PC-3 (cell line): ENCODE data around the gene NCCRP1. TPM values are rescaled to one million over a fixed set of nuclear protein-coding genes. Genes with fewer than 3 reads are reported as not detected.
A peak's percentile ranks its signal among the peaks of the same experiment; 100 is the strongest.

Experiments
- ATAC-seq: fragments of 200-7000 bp; cut with Tn5 transposase; 2 replicates; pipeline ENCODE4 v1.9.1; 2020; ENCODE audit warnings: mild to moderate bottlenecking, moderate library complexity
- BruUV-seq: library from RNA; stranded (reverse); fragments of 400-500 nt; replicated peaks from 2 replicates; lab custom pipeline; 2021; lab: Mats Ljungman, UMichigan
- CTCF ChIA-PET: fragments of 300-600 bp; sonication (Branson Sonifier 250); formaldehyde crosslinking; loops from one replicate; lab custom pipeline; 2022; ENCODE audit warnings: antibody characterized with exemption; lab: Charles Lee
- POLR2A ChIA-PET: fragments of 300-600 bp; sonication (Branson Sonifier 250); formaldehyde crosslinking; loops from one replicate; lab custom pipeline; 2022; ENCODE audit warnings: antibody characterized with exemption; ENCODE audit not compliant: unreplicated experiment; lab: Charles Lee
- DNase-seq: peaks from one replicate; pipeline ENCODE4 v3.0.0-alpha.2; 2015
- H2AFZ ChIP-seq: fragments of 300-600 bp; sonication (generic); 2 replicates; pipeline ENCODE4 v1.6.0; 2016; ENCODE audit warnings: antibody characterized with exemption, low read length
- H3F3A ChIP-seq: fragments of 300-600 bp; sonication (generic); one replicate; pipeline ENCODE4 v1.6.0; 2017; ENCODE audit warnings: antibody characterized with exemption, low read length, control low read depth, mild to moderate bottlenecking; ENCODE audit not compliant: unreplicated experiment
- H3K27ac ChIP-seq: fragments of 300-600 bp; sonication (generic); 2 replicates; pipeline ENCODE4 v1.5.1; 2016; ENCODE audit warnings: mild to moderate bottlenecking, low read length
- H3K27me3 ChIP-seq: fragments of 300-600 bp; sonication (generic); 2 replicates; pipeline ENCODE4 v1.6.1; 2016; ENCODE audit warnings: low read length, mixed read lengths
- H3K36me3 ChIP-seq: fragments of 300-600 bp; sonication (generic); 2 replicates; pipeline ENCODE4 v1.6.1; 2016; ENCODE audit warnings: low read depth, mixed run types, low read length, mixed read lengths
- H3K4me1 ChIP-seq: fragments of 300-600 bp; sonication (generic); 2 replicates; pipeline ENCODE4 v1.5.1; 2016; ENCODE audit warnings: low read length; ENCODE audit not compliant: insufficient read depth
- H3K4me2 ChIP-seq: fragments of 300-600 bp; sonication (generic); 2 replicates; pipeline ENCODE4 v1.6.0; 2016; ENCODE audit warnings: low read length
- H3K4me3 ChIP-seq: fragments of 300-600 bp; sonication (generic); 2 replicates; pipeline ENCODE4 v1.5.1; 2016; ENCODE audit warnings: mild to moderate bottlenecking, low read length, mixed read lengths
- H3K79me2 ChIP-seq: fragments of 300-600 bp; sonication (generic); 2 replicates; pipeline ENCODE4 v1.6.1; 2017; ENCODE audit warnings: low read length, mixed read lengths
- H3K9ac ChIP-seq: fragments of 300-600 bp; sonication (generic); 2 replicates; pipeline ENCODE4 v1.6.0; 2016; ENCODE audit warnings: mild to moderate bottlenecking, low read length
- H3K9me2 ChIP-seq: fragments of 300-600 bp; sonication (generic); replicated peaks from 2 replicates; pipeline ENCODE4 v1.6.1; 2016; ENCODE audit warnings: mixed run types, low read length, mixed read lengths
- H3K9me3 ChIP-seq: fragments of 300-600 bp; sonication (generic); 2 replicates; pipeline ENCODE4 v1.6.1; 2016; ENCODE audit warnings: low read length, mixed read lengths
- H4K20me1 ChIP-seq: fragments of 300-600 bp; sonication (generic); 2 replicates; pipeline ENCODE4 v1.6.1; 2016; ENCODE audit warnings: low read length, mixed read lengths
- EZH2 ChIP-seq: fragments of 300-600 bp; sonication (generic); IDR thresholded peaks from one replicate; pipeline ENCODE4 v1.6.1; 2017; ENCODE audit warnings: antibody characterized with exemption, mild to moderate bottlenecking, low read length; ENCODE audit not compliant: unreplicated experiment
- EZH2phosphoT487 ChIP-seq: fragments of 300-600 bp; sonication (generic); IDR thresholded peaks from 2 replicates; pipeline ENCODE4 v1.6.1; 2018; ENCODE audit warnings: mild to moderate bottlenecking, antibody characterized with exemption, low read length, borderline replicate concordance
- intact Hi-C: fragments of 100-400 bp; cut with micrococcal nuclease; formaldehyde crosslinking; loops from 2 replicates; pipeline ENCODE4 v1.9.0; 2023
- total RNA-seq: library from RNA; depleted of rRNA; stranded (reverse); fragments of >200 nt; gene quantifications from 2 replicates; pipeline ENCODE4 v1.2.3, GENCODE V29; 2014
- TF ChIP-seq, protein P1 (sequence below): fragments of 300-600 bp; sonication (generic); conservative IDR thresholded peaks from 2 replicates; pipeline ENCODE4 v1.5.1; 2017; ENCODE audit warnings: antibody characterized with exemption, low read depth, mild to moderate bottlenecking, low read length

NCCRP1 gene
- total RNA-seq, 1 experiment from 2014 or later, result 2.2 TPM

DNA sequence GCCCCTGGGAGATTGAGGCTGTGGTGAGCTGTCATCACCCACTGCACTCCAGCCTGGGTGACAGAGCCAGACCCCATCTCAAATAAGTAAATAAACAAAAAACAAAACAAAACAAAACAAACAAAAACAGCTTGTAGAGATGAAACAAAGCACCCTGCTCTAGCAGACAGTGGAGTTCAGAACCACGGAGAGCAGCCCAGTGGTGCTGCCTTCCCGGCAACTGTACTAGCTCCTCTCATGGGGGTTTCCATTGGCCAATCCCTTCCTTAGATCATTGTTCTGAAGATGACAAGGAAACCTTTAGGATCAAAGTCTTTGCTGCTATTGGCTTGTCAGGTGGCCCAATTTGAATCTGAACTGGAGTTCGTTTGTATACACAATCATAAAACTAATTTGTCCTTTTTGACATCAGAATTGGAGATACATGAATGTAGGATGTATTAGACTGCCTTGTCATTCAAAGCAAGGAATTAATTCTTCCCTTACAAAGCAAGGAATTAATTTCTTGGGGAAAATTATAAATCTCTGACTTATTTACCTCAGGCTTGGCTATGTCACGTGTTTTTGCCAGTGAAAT, 27.0 kb downstream of the NCCRP1 start:
- ATAC-seq, result no peak
- H3K9me2 ChIP-seq, result no peaks in the 10 kb centered on the region
- ChIA-PET CTCF (no interaction called here), POLR2A (no interaction called here)
- no peaks in the 10 kb centered on the region for H3K79me2 ChIP-seq
- no peak overlapping the region for H3K4me2 ChIP-seq
- H3K4me1 ChIP-seq, result no peaks in the 10 kb centered on the region
- intact Hi-C loops, result no loop called here
- H4K20me1 ChIP-seq, result no peaks in the 10 kb centered on the region
- H3K36me3 ChIP-seq, result no peaks in the 10 kb centered on the region
- no peak overlapping the region for H2AFZ ChIP-seq
- no peak overlapping the region for H3K9ac ChIP-seq
- no peaks in the 10 kb centered on the region for H3K9me3 ChIP-seq
- H3K4me3 ChIP-seq, result no peak overlapping the region
- BruUV-seq, result no TSS peak
- DNase-seq, result peak; percentile 25
- H3F3A ChIP-seq, result no peaks in the 10 kb centered on the region
- no peaks in the 10 kb centered on the region for H3K27me3 ChIP-seq
- TF ChIP-seq, protein P1, sequence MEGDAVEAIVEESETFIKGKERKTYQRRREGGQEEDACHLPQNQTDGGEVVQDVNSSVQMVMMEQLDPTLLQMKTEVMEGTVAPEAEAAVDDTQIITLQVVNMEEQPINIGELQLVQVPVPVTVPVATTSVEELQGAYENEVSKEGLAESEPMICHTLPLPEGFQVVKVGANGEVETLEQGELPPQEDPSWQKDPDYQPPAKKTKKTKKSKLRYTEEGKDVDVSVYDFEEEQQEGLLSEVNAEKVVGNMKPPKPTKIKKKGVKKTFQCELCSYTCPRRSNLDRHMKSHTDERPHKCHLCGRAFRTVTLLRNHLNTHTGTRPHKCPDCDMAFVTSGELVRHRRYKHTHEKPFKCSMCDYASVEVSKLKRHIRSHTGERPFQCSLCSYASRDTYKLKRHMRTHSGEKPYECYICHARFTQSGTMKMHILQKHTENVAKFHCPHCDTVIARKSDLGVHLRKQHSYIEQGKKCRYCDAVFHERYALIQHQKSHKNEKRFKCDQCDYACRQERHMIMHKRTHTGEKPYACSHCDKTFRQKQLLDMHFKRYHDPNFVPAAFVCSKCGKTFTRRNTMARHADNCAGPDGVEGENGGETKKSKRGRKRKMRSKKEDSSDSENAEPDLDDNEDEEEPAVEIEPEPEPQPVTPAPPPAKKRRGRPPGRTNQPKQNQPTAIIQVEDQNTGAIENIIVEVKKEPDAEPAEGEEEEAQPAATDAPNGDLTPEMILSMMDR, result no peak
- TF ChIP-seq EZH2 (no peak), EZH2phosphoT487 (no peak)
- no peak overlapping the region for H3K27ac ChIP-seq

DNA sequence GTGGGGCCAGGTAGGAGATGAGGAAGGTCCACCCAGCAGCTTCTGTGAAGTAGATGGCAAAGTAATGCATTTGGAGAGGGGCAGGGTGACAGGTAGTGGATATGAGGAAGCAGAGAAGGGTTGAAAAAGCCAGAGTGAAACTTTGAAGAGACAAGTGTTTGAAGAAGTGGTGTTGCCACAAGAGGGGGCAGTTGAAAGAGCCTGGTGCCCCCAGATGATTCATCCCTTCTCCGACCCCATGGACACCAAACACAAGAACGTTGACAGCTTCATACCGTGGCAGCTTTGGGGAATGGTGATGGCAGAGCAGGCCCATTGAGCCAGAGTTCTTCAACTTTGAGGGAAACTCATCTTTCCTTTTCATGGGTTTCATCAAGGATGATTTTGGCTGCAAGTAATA, 28.1 kb downstream of the NCCRP1 start:
- H3K27ac ChIP-seq, result no peak overlapping the region

More for the DNA sequence above, 28.1 kb downstream of the NCCRP1 start:
- H3K4me2 ChIP-seq, result no peak overlapping the region
- H4K20me1 ChIP-seq, result no peaks in the 10 kb centered on the region
- POLR2A ChIA-PET, result no interaction called here
- H3K9ac ChIP-seq, result no peak overlapping the region
- H3K36me3 ChIP-seq, result no peaks in the 10 kb centered on the region
- no peaks in the 10 kb centered on the region for H3K27me3 ChIP-seq
- H2AFZ ChIP-seq, result no peak overlapping the region
- DNase-seq (no peak), ATAC-seq (no peak)
- no peaks in the 10 kb centered on the region for H3K9me3 ChIP-seq
- no peaks in the 10 kb centered on the region for H3K79me2 ChIP-seq
- H3F3A ChIP-seq, result no peaks in the 10 kb centered on the region
- no peak overlapping the region for H3K4me3 ChIP-seq
- intact Hi-C loops, result no loop called here
- no TSS peak for BruUV-seq
- TF ChIP-seq EZH2phosphoT487, result no peak
- TF ChIP-seq, protein P1, result no peak
- TF ChIP-seq EZH2, result no peak
- no peaks in the 10 kb centered on the region for H3K9me2 ChIP-seq
- H3K4me1 ChIP-seq, result no peaks in the 10 kb centered on the region
- CTCF ChIA-PET, result no interaction called here
